ENCODE measurements around the gene CTDP1.

- TF ChIP-seq CTCF (conservative IDR thresholded peaks at IDR 0.05; ENCODE audit: low read length) = no peak
- no peak for TF ChIP-seq EZH2phosphoT487 (IDR thresholded peaks at IDR 0.05; ENCODE audit: borderline replicate concordance, low read depth, low read length)
Observed at GRCh38 chr18:79794846-79795245, 115.2 kb downstream of the CTDP1 start.
